Measurements from ENCODE around the gene LRRC8B. TPM values are rescaled to one million over a fixed set of nuclear protein-coding genes. Genes with fewer than 3 reads are reported as not detected.
A peak's percentile ranks its signal among the peaks of the same experiment; 100 is the strongest.
"Not testable (repeated sequence)": the region's sequence is repeated elsewhere in the genome, so short reads cannot be mapped to it uniquely, and the experiment has no call there.

LRRC8B gene
- total RNA-seq, 1 experiment from 2014 or later = 9.2 TPM

DNA sequence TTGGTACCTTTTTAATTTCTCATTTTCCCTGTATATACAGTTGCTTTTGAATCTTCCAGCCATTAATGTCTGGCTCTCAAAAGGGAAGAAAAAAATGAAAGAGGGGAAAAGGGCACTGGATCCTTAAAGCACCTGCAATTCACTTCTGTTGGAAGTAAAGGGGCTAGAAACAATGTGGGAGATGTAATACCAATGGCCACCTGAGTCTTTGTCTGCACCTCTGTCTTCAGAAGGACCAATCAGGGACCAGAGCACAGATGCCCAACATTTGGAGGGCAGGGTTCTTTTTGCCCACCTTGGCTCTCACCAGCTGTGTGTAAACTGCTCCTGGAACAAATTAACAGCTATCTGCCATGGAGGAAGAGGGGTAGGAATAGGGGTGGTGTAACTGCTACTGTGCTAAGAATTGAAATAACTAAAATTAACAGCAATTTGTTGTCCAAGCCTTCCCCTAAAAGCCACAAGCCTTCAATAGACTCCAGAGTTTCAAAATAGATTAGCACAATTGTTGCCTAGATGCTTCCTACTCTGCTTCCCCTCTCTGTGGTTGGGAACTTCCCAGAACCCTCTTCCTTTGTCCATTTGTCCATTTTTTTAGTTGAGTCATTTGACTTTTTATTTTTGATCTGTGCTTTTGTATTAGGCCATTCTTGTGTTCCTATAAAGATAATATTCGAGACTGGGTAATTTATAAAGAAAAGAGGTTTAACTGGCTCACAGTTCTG, 11.5 kb upstream of the LRRC8B start:
- H3K27ac ChIP-seq = no peak overlapping the region
- no peaks in the 10 kb centered on the region for H3K36me3 ChIP-seq
- no peaks in the 10 kb centered on the region for H3K27me3 ChIP-seq
- DNase-seq = no peak
- H3K9me3 ChIP-seq (replicated peaks) = no peaks in the 10 kb centered on the region
- no peak overlapping the region for H3K4me3 ChIP-seq
- H3K4me1 ChIP-seq = no peaks in the 10 kb centered on the region

DNA sequence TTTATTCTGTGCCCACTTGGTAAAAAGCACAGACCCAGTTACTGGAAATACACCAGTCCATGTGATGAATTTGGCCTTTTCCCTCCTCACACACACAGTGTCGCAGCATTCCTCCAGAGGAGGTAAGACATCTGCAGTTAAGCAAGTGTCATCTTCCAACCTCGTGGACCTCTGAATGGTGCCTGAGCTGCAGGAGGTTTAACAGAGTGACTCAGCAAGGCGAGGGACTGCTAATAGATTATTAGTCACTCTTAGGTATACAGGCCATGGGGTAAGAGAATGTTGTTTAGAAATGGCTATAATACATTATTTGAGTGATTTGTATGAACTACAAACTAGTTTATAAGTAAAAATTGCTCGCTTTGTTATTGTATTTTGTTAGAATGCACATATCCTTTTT, 8.6 kb upstream of the LRRC8B start:
- Histone ChIP-seq H3K27me3 (no peaks in the 10 kb centered on the region), H3K4me3 (no peak overlapping the region), H3K4me1 (no peaks in the 10 kb centered on the region), H3K9me3 (replicated peaks) (no peaks in the 10 kb centered on the region), H3K36me3 (no peaks in the 10 kb centered on the region), H3K27ac (no peak overlapping the region)
- no peak for DNase-seq

DNA sequence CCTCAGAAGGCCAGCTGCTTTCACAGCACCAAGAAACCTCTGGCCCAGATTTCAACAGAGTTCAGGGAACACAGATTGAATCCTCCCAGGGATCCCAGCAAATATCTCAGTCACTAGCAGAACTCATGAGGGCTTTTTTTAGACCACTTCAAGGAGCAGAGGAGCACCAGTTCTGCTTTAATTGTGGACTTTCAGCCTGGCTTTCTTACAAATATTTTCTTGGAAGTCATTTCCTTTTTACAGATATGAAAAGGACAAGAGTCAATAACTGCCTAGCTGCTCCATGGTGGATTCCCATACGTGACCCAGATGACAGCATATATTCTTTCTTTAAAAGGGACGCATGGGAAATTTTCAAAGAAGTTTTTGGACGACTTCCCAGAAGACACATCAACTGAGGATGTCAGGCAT, 6.4 kb upstream of the LRRC8B start:
- no peak overlapping the region for H3K27ac ChIP-seq
- DNase-seq = no peak
- no peaks in the 10 kb centered on the region for H3K9me3 ChIP-seq (replicated peaks)
- no peaks in the 10 kb centered on the region for H3K27me3 ChIP-seq
- H3K4me1 ChIP-seq = no peaks in the 10 kb centered on the region
- H3K4me3 ChIP-seq = no peak overlapping the region
- no peaks in the 10 kb centered on the region for H3K36me3 ChIP-seq

DNA sequence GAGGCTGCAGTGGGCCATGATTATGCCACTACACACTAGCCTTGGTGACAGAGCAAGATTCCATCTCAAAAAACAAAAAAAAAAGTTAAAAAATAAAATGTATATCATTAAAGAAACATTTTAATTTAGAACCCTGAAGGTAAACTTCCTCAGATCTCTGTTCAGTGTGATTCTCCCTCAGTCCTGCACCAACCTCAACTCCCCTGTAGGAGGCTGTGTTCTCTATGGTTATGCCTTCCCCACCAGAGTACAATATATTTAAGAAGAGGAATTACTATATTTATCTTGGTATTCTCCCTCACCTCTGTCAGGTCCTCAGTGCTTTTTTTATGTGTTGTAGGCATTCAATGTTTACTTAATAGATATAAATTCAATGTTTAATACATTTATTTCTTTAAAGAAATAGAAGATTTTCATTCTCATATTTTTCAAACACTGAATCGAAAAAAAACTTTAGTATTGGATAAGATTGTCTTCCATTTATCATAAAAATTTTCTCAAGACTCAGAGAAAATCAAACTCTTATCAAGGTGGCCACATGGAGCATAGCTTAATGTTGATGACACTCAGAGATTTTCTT, 4.8 kb upstream of the LRRC8B start:
- Histone ChIP-seq H3K9me3 (replicated peaks) (no peaks in the 10 kb centered on the region), H3K27me3 (no peaks in the 10 kb centered on the region), H3K27ac (no peak overlapping the region), H3K4me1 (0 out of 2 replicates have a peak, but pooled peaks cover 2% of the 10 kb centered on the region), H3K4me3 (no peak overlapping the region), H3K36me3 (no peaks in the 10 kb centered on the region)
- peak in 1 of 2 experiments; percentile 23 for DNase-seq

DNA sequence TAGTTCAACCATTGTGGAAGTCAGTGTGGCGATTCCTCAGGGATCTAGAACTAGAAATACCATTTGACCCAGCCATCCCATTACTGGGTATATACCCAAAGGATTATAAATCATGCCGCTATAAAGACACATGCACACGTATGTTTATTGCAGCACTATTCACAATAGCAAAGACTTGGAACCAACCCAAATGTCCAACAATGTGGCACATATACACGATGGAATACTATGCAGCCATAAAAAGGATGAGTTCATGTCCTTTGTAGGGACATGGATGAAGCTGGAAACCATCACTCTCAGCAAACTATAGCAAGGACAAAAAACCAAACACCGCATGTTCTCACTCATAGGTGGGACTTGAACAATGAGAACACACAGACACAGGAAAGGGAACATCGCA, 2.7 kb upstream of the LRRC8B start:
- not testable (repeated sequence) for H3K27ac ChIP-seq; H3K27me3 ChIP-seq; H3K36me3 ChIP-seq; H3K9me3 ChIP-seq (replicated peaks); H3K4me1 ChIP-seq; DNase-seq; H3K4me3 ChIP-seq

DNA sequence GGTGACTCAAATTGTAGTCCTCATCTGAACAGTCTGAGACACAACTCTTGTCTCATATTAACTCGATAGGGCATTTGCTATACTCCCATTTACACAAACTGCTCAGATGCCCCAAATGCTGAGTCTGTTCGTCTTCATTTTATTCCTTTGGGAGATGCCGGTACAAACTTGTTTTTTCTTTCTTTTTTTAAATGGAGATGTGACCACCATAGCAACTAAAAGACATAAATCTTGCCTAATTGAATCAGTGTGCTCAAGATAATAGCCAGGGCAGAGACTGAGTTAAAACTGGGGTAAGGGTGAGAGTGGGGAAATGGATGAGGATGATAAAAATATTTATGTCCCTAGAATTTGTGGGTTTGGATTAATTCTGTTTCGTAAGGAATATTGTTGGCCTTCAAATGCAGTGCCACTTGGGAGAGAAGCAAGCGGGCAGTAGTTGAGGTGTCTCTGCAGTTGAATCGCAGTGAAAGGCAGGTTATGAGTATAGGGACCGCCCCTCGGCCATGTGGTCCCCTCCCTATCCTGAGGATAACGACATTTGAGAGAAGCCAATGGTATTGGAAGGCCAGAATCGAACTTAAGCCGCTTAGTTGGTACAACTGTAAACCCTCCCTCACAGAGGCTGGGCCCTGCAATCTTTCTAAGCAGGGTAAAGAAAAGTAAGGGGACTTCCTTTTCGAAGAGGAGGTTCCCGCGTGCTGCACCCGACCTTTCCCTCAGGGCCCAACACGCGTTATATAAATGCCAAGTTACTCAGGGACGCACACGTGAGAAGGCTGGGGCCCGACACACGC, 859 bp upstream of the LRRC8B start:
- Histone ChIP-seq H3K4me3 (peak overlapping the region; percentile 75), H3K4me1 (0 out of 2 replicates have a peak, but pooled peaks cover 2% of the 10 kb centered on the region), H3K36me3 (no peaks in the 10 kb centered on the region), H3K9me3 (replicated peaks) (no peaks in the 10 kb centered on the region), H3K27ac (peak overlapping the region; percentile 84), H3K27me3 (no peaks in the 10 kb centered on the region)
- DNase-seq = peak in 1 of 2 experiments; percentile 71

DNA sequence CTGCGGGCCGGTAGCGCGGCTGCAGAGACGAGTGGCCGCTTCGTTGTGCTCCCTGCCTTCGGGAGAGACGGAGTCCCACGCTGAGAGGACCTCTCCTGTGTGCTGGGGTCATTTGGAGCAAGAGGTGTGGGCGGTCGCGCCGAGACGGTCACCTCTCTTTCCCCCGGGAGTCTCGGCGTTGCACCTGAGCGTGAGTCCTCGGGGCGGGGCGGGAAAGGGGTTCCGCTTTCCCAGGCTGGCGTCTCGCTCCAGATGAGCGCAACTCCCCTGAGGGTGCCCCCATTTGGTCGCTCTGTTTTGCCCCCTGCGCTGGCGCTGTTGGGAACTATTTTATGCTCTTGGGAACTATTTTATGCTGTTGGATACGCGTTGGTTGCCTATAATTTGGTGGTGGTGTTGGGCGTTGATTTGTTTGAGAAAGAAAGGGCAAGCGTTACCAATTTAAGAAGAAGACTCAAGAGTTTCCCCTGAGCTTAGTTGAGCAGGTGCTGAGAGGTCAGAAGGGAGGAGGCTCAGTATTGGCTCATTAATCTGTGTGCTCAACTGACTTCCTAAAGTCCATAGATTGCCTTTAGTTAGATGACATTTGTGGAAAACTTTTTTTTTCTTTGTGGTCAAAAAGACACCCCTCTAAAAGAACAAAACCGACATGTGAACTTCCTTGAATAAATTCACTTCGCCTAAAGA, 683 bp downstream of the LRRC8B start:
- H3K9me3 ChIP-seq (replicated peaks) = no peaks in the 10 kb centered on the region
- H3K4me3 ChIP-seq = peak overlapping the region; percentile 75
- peak; percentile 14 to 41 for DNase-seq
- H3K36me3 ChIP-seq = no peaks in the 10 kb centered on the region
- H3K27ac ChIP-seq = peak overlapping the region; percentile 84; the same call in 1 of the 2 replicates
- H3K27me3 ChIP-seq = no peaks in the 10 kb centered on the region
- H3K4me1 ChIP-seq = 0 out of 2 replicates have a peak, but pooled peaks cover 2% of the 10 kb centered on the region

DNA sequence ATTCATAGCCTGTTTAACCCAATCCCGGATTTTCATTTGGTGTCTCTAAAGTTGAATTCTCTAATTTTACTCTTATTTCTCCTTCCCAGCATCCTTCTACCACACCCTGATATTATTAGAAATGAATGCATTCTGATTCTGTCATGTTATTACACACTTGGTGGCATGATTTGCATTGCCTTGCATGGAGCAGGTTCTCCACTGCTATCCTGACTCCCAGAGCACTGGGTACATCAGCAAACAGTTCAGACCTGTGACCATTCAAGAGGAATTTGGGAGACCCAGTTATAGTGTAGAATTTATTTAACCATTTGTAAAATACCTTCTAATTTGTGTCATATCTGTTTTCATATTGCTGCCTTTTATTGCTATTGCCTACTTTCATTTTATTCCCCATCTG, 2.6 kb downstream of the LRRC8B start:
- H3K4me1 ChIP-seq = 0 out of 2 replicates have a peak, but pooled peaks cover 2% of the 10 kb centered on the region
- no peak overlapping the region for H3K27ac ChIP-seq
- no peak for DNase-seq
- no peaks in the 10 kb centered on the region for H3K9me3 ChIP-seq (replicated peaks)
- no peak overlapping the region for H3K4me3 ChIP-seq
- H3K27me3 ChIP-seq = no peaks in the 10 kb centered on the region
- no peaks in the 10 kb centered on the region for H3K36me3 ChIP-seq

DNA sequence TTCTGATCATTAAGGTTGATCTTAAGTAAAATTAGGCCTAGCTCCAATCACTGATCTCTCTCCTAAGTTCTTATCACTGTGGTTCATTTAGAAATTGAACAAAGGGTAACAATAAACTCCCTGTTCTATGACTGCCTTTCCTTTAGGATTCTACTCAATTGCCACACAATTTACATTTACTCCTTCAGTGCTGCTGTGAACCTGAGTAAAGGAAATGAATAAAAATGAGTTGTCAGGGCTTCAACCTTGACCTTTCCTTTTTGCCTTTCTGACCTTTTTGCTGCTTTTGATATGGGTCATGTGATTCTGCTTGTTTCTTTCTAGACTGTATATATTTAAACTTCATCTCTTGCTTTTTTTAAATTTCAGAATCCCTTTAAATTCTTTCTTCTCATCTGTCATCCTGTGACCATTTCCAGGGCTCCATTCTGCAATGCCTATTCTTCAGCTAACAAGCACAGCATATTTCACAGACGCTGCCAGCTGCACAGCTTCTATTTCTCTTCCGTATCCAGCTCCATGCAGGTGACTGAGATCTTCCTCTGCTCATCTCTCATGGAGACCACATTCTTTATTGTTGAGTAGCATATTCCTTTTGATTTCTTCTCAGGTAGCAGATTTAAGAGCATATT, 3.2 kb downstream of the LRRC8B start:
- Histone ChIP-seq H3K27ac (no peak overlapping the region), H3K27me3 (no peaks in the 10 kb centered on the region), H3K4me3 (no peak overlapping the region), H3K36me3 (no peaks in the 10 kb centered on the region), H3K4me1 (0 out of 2 replicates have a peak, but pooled peaks cover 2% of the 10 kb centered on the region), H3K9me3 (replicated peaks) (no peaks in the 10 kb centered on the region)
- no peak for DNase-seq

DNA sequence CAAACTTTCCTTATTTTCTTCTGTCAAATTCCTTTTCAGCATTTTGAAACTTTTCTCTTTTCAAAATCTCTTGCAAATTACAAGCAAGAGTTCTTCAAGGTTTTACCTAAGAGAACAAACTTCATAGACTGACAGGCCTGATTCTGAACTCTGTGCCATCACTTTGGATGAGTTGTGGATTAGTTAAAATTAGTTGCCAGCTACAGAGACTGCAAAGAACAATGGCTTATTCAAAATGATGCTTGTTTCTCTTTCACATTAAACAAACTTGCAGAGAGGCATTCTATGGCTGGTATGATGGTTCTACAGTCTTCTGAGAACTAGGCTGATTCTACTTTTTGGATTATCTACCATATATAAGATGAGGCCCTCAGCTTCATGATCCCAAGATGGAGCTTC, 3.8 kb downstream of the LRRC8B start:
- H3K4me1 ChIP-seq = 0 out of 2 replicates have a peak, but pooled peaks cover 2% of the 10 kb centered on the region
- no peak for DNase-seq
- H3K9me3 ChIP-seq (replicated peaks) = no peaks in the 10 kb centered on the region
- H3K27me3 ChIP-seq = no peaks in the 10 kb centered on the region
- H3K27ac ChIP-seq = no peak overlapping the region
- no peak overlapping the region for H3K4me3 ChIP-seq
- H3K36me3 ChIP-seq = no peaks in the 10 kb centered on the region

DNA sequence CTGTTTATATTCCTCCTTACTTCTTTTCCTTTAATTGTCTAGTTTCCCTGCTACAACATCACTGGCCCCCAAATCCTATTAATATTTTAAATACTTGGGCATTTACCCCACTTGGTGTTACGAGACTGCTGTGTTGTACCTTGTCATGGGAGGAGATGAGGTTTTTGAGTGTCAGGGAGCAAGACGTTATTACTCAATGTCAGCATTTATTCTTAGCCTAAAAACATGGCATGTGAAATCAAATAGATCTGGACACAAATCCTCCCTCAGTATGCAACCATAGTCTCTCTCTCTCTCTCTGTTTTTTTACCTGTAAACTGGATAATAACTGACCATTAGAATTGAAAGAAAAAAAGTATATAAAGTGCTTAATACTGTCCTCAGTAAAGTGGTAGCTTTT, 4.6 kb downstream of the LRRC8B start:
- no peaks in the 10 kb centered on the region for H3K27me3 ChIP-seq
- no peaks in the 10 kb centered on the region for H3K9me3 ChIP-seq (replicated peaks)
- no peaks in the 10 kb centered on the region for H3K4me1 ChIP-seq
- no peak overlapping the region for H3K4me3 ChIP-seq
- H3K36me3 ChIP-seq = no peaks in the 10 kb centered on the region
- no peak overlapping the region for H3K27ac ChIP-seq
- DNase-seq = no peak

DNA sequence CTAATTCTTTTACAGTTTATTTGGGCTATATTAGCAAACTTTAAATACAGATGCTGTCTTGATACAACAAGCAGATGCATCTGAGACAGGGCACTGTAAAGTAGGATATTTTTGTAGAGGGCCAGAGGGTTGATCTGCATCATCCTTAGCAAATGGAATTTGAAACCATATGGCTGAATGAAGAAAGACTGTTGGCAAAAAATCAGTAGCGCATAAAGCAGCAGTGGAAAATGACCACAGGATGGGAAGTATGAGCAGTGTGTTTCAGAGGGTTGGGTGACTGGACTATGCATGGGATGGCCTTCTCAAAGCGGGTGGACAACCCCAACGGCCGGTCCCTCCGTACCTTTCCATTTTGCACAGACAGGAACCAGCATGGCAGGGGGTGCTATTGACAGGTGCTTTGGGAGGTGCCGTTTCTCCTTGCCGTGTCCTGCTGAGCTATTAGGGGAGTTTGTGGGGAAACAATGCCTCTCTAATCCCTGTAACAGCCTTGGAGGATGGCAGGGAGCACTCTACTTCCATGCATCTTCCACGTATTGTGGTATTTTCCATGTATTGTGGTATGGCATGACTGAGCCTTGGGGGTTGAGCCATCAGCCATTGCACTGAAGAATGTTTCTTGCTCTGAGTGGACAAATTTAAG, 5.9 kb downstream of the LRRC8B start:
- no peak for DNase-seq

DNA sequence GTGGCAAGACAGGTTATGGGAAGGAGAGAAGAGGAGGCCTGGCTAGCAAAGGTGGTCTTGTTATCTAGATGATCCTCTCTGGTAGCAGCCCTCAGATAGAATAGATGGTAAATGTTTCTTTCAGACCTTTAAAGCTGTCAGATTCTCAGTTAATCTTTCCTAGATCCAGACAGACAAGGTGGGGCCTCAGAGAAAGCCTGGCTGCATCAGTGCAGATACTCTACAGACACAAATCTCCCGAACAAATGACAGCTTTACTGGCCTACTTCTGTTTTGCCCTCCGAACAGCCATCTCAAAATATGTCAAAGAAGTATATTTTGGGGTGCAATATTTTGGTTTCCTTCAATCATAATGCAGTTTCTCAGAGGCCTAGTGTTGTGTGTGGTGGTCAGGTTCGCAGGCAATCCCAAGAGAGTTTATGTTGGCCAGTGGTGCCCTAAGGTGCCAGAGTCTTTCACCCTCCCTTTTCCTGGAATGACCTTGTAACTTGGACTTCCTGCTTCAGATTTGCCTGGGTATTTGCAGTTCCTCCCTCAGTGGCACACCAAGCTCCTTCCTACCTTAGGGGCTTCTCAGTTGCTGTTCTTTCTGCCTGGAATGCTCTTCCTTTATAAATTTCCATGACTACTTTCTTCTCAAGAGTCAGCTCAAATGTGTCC, 7.0 kb downstream of the LRRC8B start:
- Histone ChIP-seq H3K4me1 (no peaks in the 10 kb centered on the region), H3K27me3 (no peaks in the 10 kb centered on the region), H3K27ac (no peak overlapping the region), H3K36me3 (no peaks in the 10 kb centered on the region), H3K9me3 (replicated peaks) (no peaks in the 10 kb centered on the region), H3K4me3 (no peak overlapping the region)
- no peak for DNase-seq

More for the DNA sequence above, 5.9 kb downstream of the LRRC8B start:
- Histone ChIP-seq H3K27me3 (no peaks in the 10 kb centered on the region), H3K27ac (no peak overlapping the region), H3K4me3 (no peak overlapping the region), H3K36me3 (no peaks in the 10 kb centered on the region), H3K9me3 (replicated peaks) (no peaks in the 10 kb centered on the region), H3K4me1 (no peaks in the 10 kb centered on the region)

Data from SJCRH30 (cell line).